Activated T-cell treated with anti-CD3 and anti-CD28 coated beads, Interleukin-2, amount 50 U/mL, for 4 hours (primary cell): Measurements from ENCODE around the gene DNAH5. TPM values are rescaled to one million over a fixed set of nuclear protein-coding genes. Genes with fewer than 3 reads are reported as not detected.
"Not testable (repeated sequence)": the region's sequence is repeated elsewhere in the genome, so short reads cannot be mapped to it uniquely, and the experiment has no call there.

ENCODE experiments used
- ATAC-seq, 2 donors: fragments of 200-7000 bp; cut with Tn5 transposase; one replicate each; pipeline ENCODE4 v1.10.0; 2021
- DNase-seq: peaks from one replicate; pipeline ENCODE4 v3.0.0-alpha.2; 2020
- H3K27me3 Mint-ChIP-seq: one replicate; pipeline ENCODE4 v1.8.0; 2021; ENCODE audit warnings: low read depth, mixed read lengths
- H3K36me3 Mint-ChIP-seq: one replicate; pipeline ENCODE4 v1.8.0; 2022; ENCODE audit warnings: mixed read lengths; ENCODE audit not compliant: insufficient read depth
- H3K4me1 Mint-ChIP-seq: one replicate; pipeline ENCODE4 v1.8.0; 2021; ENCODE audit warnings: low read depth, mixed read lengths
- H3K4me3 Mint-ChIP-seq: one replicate; pipeline ENCODE4 v1.8.0; 2021; ENCODE audit warnings: mild to moderate bottlenecking, moderate library complexity, mixed read lengths
- H3K9me3 Mint-ChIP-seq: one replicate; pipeline ENCODE4 v1.8.0; 2021; ENCODE audit warnings: mixed read lengths
- total RNA-seq, 3 donors: library from RNA; stranded (reverse); gene quantifications; one replicate each; pipeline ENCODE4 v1.2.1, GENCODE V29; 2021

The DNAH5 gene, protein sequence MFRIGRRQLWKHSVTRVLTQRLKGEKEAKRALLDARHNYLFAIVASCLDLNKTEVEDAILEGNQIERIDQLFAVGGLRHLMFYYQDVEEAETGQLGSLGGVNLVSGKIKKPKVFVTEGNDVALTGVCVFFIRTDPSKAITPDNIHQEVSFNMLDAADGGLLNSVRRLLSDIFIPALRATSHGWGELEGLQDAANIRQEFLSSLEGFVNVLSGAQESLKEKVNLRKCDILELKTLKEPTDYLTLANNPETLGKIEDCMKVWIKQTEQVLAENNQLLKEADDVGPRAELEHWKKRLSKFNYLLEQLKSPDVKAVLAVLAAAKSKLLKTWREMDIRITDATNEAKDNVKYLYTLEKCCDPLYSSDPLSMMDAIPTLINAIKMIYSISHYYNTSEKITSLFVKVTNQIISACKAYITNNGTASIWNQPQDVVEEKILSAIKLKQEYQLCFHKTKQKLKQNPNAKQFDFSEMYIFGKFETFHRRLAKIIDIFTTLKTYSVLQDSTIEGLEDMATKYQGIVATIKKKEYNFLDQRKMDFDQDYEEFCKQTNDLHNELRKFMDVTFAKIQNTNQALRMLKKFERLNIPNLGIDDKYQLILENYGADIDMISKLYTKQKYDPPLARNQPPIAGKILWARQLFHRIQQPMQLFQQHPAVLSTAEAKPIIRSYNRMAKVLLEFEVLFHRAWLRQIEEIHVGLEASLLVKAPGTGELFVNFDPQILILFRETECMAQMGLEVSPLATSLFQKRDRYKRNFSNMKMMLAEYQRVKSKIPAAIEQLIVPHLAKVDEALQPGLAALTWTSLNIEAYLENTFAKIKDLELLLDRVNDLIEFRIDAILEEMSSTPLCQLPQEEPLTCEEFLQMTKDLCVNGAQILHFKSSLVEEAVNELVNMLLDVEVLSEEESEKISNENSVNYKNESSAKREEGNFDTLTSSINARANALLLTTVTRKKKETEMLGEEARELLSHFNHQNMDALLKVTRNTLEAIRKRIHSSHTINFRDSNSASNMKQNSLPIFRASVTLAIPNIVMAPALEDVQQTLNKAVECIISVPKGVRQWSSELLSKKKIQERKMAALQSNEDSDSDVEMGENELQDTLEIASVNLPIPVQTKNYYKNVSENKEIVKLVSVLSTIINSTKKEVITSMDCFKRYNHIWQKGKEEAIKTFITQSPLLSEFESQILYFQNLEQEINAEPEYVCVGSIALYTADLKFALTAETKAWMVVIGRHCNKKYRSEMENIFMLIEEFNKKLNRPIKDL (N-terminal part only)
- total RNA-seq, result not detected

DNA sequence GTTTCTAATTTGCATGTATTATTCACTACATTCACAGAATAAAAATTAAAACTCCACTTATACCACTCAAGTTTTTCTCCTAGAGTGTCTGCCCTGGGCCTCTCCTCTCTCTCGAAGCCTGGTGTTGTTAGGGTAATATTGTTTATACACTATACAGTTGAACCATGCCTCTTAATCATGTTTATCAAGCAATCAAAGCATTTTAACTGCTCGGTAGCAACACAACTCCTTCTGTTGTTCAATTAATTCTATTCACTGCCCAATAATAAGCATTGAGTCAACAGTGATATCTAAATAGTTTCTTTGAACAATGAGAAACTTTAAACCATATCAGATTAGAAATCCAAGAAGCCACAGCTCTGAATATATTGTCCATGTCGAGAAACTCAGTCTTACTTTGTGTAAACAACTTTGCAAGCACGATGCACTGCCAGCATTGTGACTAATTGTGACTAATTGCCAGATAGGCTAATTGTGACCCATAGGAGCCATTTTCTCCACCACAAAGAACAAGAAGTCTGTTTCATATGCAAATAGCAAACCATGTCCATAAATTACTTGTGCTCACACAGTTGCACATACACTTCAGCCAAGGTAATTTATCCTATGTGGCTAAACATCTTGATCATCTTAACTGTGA lies at the start of gene DNAH5:
TSS of gene DNAH5 (minus strand) at position 129 of the 640 bp plus-strand sequence. CDS start 250 bp downstream, outside the sequence.
- DNase-seq (no peak), ATAC-seq (no peak)
- no peaks in the 10 kb centered on the region for H3K36me3 Mint-ChIP-seq
- no peaks in the 10 kb centered on the region for H3K4me1 Mint-ChIP-seq
- no peaks in the 10 kb centered on the region for H3K9me3 Mint-ChIP-seq
- H3K4me3 Mint-ChIP-seq, result no peak within 1 kb of the TSS
- no peaks in the 10 kb centered on the region for H3K27me3 Mint-ChIP-seq

- ATAC-seq (no peak), DNase-seq (no peak)
- Mint-ChIP-seq H3K36me3 (no peaks in the 10 kb centered on the region), H3K9me3 (peaks cover 12% of the 10 kb centered on the region), H3K4me1 (no peaks in the 10 kb centered on the region), H3K4me3 (no peak overlapping the region), H3K27me3 (peaks cover 1% of the 10 kb centered on the region)
These were observed 49.4 kb upstream of the DNAH5 start for GRCh38 chr5:13993926-13994325.

- no peaks in the 10 kb centered on the region for H3K4me1 Mint-ChIP-seq
- ATAC-seq, result no peak
- H3K36me3 Mint-ChIP-seq, result no peaks in the 10 kb centered on the region
- H3K9me3 Mint-ChIP-seq, result peaks cover 9% of the 10 kb centered on the region
- no peak overlapping the region for H3K4me3 Mint-ChIP-seq
- DNase-seq, result no peak
- H3K27me3 Mint-ChIP-seq, result peaks cover 1% of the 10 kb centered on the region
These were observed 48.3 kb upstream of the DNAH5 start for GRCh38 chr5:13992795-13993194.

DNA sequence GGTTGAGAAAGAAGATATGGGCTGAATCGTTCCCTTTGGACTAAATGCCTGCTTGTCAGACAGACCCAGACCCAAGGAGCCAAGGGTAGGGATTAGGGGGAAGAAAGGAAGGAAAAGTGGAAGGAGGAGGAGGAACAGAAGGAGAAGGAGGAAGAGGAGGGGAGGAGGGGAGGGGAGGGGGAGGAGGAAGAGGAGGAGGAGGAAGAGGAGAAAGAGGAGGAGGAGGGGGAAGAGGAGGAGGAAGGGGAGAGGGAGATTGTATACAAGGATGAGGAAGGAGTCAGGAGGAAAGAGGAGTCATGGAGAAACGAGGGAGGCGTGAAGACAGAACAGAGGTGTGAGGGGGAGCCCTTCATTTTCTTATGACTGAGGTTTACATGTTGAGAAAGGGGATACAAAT lies 46.9 kb upstream of the DNAH5 start:
- H3K9me3 Mint-ChIP-seq, result peaks cover 2% of the 10 kb centered on the region
- no peaks in the 10 kb centered on the region for H3K4me1 Mint-ChIP-seq
- H3K27me3 Mint-ChIP-seq, result peaks cover 1% of the 10 kb centered on the region
- H3K36me3 Mint-ChIP-seq, result no peaks in the 10 kb centered on the region
- ATAC-seq, result no peak
- no peak overlapping the region for H3K4me3 Mint-ChIP-seq
- DNase-seq, result no peak

DNA sequence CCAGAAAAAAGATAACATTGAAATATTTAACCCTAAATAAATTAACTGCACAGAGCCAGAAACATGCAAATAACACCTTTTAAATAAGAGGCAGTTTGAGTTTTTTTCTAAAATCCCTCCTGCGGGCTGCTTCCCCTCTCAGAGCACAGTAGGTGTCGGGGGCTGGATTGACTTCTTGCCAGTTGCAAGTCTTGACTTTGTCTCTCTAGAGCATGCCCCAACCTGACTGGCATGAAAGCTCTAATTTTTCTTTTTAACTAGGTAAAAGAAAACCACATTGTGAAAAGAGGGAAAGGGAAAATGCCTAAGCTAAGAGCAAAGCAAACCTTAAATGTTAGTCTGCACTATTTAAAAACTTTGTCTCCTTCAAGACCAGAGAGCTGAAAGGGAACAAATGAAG lies 46.4 kb upstream of the DNAH5 start:
- Mint-ChIP-seq H3K36me3 (no peaks in the 10 kb centered on the region), H3K9me3 (no peaks in the 10 kb centered on the region), H3K27me3 (peaks cover 1% of the 10 kb centered on the region), H3K4me3 (no peak overlapping the region), H3K4me1 (no peaks in the 10 kb centered on the region)
- ATAC-seq (no peak), DNase-seq (no peak)

DNA sequence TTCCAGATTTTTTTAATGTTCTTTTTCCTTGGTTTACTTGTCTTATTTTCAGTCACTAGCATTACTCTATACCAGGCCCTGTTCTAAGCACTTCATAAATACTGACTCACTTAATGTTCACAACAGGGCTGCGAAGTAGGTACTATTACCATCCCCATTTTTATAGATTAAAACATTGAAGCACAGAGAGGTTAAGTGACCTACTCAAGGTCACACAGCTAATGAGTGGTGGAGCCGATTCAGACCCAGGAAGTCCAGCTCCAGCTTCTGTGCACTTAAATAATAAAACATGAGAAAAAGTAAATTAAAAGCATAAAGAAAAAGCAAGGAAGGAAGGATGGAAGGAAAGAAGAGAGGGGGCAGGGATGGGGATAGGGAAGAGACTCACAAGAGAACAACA lies 45.3 kb upstream of the DNAH5 start:
- no peaks in the 10 kb centered on the region for H3K36me3 Mint-ChIP-seq
- no peak overlapping the region for H3K4me3 Mint-ChIP-seq
- DNase-seq (no peak), ATAC-seq (no peak)
- H3K9me3 Mint-ChIP-seq, result no peaks in the 10 kb centered on the region
- peaks cover 1% of the 10 kb centered on the region for H3K27me3 Mint-ChIP-seq
- H3K4me1 Mint-ChIP-seq, result no peaks in the 10 kb centered on the region

DNA sequence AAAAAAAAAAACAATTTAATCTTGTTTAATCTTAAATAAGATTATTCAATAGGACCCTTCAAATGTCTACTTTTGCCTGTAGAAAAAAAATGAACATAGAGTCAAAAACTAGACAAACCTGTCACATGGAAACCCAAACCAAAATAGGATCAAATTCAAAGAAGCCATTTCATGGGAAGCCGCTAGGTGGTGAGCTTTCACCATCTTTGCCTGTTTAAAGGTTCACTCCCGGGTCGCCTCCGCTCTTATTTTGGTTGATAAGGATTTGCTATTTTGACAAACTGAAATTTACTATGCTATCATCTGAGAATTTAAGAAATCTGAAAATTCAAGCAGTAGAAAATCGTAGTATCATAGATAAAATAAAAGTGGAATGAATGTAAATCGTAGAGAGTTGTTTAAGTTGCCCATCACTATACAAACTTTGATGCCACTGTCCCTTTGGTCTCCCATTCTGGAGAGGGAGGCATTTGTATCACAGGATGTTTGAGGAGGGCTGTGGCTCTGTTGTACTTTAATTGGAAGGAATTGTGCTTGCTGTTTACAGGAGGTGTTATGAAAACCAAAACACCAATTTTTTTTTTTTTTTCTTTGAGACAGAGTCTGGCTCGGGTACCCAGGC lies 43.5 kb upstream of the DNAH5 start:
- H3K9me3 Mint-ChIP-seq, result no peaks in the 10 kb centered on the region
- ATAC-seq, result no peak
- no peak overlapping the region for H3K4me3 Mint-ChIP-seq
- no peaks in the 10 kb centered on the region for H3K4me1 Mint-ChIP-seq
- no peaks in the 10 kb centered on the region for H3K36me3 Mint-ChIP-seq
- peaks cover under 1% of the 10 kb centered on the region for H3K27me3 Mint-ChIP-seq
- DNase-seq, result no peak

GRCh38 chr5:13985731-13986418 lies 41.4 kb upstream of the DNAH5 start:
- DNase-seq (no peak), ATAC-seq (no peak)
- Mint-ChIP-seq H3K4me3 (no peak overlapping the region), H3K27me3 (no peaks in the 10 kb centered on the region), H3K36me3 (no peaks in the 10 kb centered on the region), H3K9me3 (no peaks in the 10 kb centered on the region), H3K4me1 (no peaks in the 10 kb centered on the region)

GRCh38 chr5:13984888-13985287 lies 40.4 kb upstream of the DNAH5 start:
- H3K4me3 Mint-ChIP-seq, DNase-seq, H3K9me3 Mint-ChIP-seq, ATAC-seq, H3K36me3 Mint-ChIP-seq, H3K4me1 Mint-ChIP-seq, H3K27me3 Mint-ChIP-seq: not testable (repeated sequence)

- ATAC-seq, result no peak
- peaks cover 3% of the 10 kb centered on the region for H3K9me3 Mint-ChIP-seq
- H3K36me3 Mint-ChIP-seq, result no peaks in the 10 kb centered on the region
- H3K4me1 Mint-ChIP-seq, result no peaks in the 10 kb centered on the region
- no peaks in the 10 kb centered on the region for H3K27me3 Mint-ChIP-seq
- no peak overlapping the region for H3K4me3 Mint-ChIP-seq
- DNase-seq, result no peak
These were observed 32.7 kb upstream of the DNAH5 start for GRCh38 chr5:13976867-13977830.

DNA sequence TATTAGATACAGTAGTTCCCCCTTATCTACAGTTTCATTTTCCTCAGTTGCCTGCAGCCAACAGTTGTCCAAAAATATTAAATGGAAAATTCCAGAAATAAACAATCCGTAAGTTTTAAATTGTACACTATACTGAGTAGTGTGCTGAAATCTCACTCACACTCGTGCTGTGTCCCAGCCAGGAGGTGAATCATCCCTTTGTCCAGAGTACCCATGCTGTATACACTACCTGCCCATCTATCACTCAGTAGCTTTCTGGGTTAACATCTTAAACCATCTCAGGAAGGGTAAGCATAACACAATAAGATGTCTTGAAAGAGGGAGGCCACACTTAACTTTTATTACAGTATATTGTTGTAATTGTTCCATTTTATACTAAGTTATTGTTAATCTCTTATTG lies 31.7 kb upstream of the DNAH5 start:
- no peaks in the 10 kb centered on the region for H3K36me3 Mint-ChIP-seq
- no peak overlapping the region for H3K4me3 Mint-ChIP-seq
- no peak for DNase-seq
- H3K27me3 Mint-ChIP-seq, result no peaks in the 10 kb centered on the region
- no peaks in the 10 kb centered on the region for H3K4me1 Mint-ChIP-seq
- ATAC-seq, result no peak
- peaks cover 3% of the 10 kb centered on the region for H3K9me3 Mint-ChIP-seq

DNA sequence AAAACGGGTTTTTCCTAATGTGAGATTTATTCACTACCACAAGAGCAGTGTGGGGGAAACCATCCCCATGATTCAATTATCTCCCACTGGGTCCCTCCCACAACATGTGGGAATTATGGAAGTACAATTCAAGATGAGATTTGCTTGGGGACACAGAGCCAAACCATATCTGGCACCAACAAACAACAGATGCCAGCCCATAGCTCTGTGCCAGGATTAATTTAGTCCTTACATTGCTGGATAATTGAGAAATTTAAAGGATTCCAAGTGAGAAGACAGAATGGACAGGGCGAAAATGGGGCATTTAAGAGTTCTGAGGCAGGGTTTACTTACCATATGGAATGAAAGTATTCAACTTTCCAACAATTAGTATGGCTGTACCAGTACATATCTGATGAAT lies 30.8 kb upstream of the DNAH5 start:
- Mint-ChIP-seq H3K4me1 (no peaks in the 10 kb centered on the region), H3K9me3 (peaks cover 4% of the 10 kb centered on the region), H3K36me3 (no peaks in the 10 kb centered on the region), H3K4me3 (no peak overlapping the region), H3K27me3 (no peaks in the 10 kb centered on the region)
- ATAC-seq, result no peak
- no peak for DNase-seq
